GM19452 (cell line): ENCODE measurements around the gene FLT1.

Source experiments
- ATAC-seq: cut with Tn5 transposase; IDR thresholded peaks from one replicate; pipeline ENCODE4 v1.9.1; 2021; ENCODE audit not compliant: unreplicated experiment

The FLT1 gene

GRCh38 chr13:28349907-28350654, 144.8 kb downstream of the FLT1 start:
- no peak for ATAC-seq

GRCh38 chr13:28349371-28349770, 145.6 kb downstream of the FLT1 start:
- no peak for ATAC-seq

- no peak for ATAC-seq
Observed at GRCh38 chr13:28347456-28348371, 147.2 kb downstream of the FLT1 start.

GRCh38 chr13:28346154-28346553, 148.8 kb downstream of the FLT1 start:
- no peak for ATAC-seq

- no peak for ATAC-seq
Observed at GRCh38 chr13:28344163-28344562, 150.8 kb downstream of the FLT1 start.

GRCh38 chr13:28342251-28342650, 152.7 kb downstream of the FLT1 start:
- ATAC-seq = no peak

- ATAC-seq = no peak
Observed at GRCh38 chr13:28340272-28340793, 154.6 kb downstream of the FLT1 start.

- ATAC-seq = no peak
Observed at GRCh38 chr13:28339419-28339818, 155.5 kb downstream of the FLT1 start.

- ATAC-seq = no peak
Observed at GRCh38 chr13:28338742-28339141, 156.2 kb downstream of the FLT1 start.

GRCh38 chr13:28338006-28338574, 156.8 kb downstream of the FLT1 start:
- no peak for ATAC-seq

GRCh38 chr13:28337166-28338005, 157.5 kb downstream of the FLT1 start:
- ATAC-seq = no peak

GRCh38 chr13:28336193-28336657, 158.7 kb downstream of the FLT1 start:
- ATAC-seq = no peak

- ATAC-seq = no peak
Observed at GRCh38 chr13:28333204-28333881, 161.6 kb downstream of the FLT1 start.

GRCh38 chr13:28329395-28330158, 165.4 kb downstream of the FLT1 start:
- ATAC-seq = no peak

GRCh38 chr13:28328271-28328607, 166.7 kb downstream of the FLT1 start:
- ATAC-seq = no peak

- no peak for ATAC-seq
Observed at GRCh38 chr13:28327373-28328270, 167.3 kb downstream of the FLT1 start.

GRCh38 chr13:28326056-28326455, 168.9 kb downstream of the FLT1 start:
- ATAC-seq = no peak

- no peak for ATAC-seq
Observed at GRCh38 chr13:28325022-28325421, 169.9 kb downstream of the FLT1 start.
